ENCODE results near the gene SLC35F3.

GRCh38 chr1:233998456-233998855, 94.0 kb downstream of the SLC35F3 start:
- no peak for TF ChIP-seq REST (IDR thresholded peaks at IDR 0.05; ENCODE audit: insufficient read depth in 1 of 2, low read depth in 2 of 2, low read length in 2 of 2)
- no peak for TF ChIP-seq SIN3A (IDR thresholded peaks at IDR 0.05; ENCODE audit: borderline replicate concordance, insufficient read depth, low read length)
- no peak for TF ChIP-seq TAF1 (IDR thresholded peaks at IDR 0.05; ENCODE audit: borderline replicate concordance, insufficient read depth, low read length)
- no peak for TF ChIP-seq POLR2AphosphoS5 (IDR thresholded peaks at IDR 0.05; ENCODE audit: low read depth, low read length)

All from PFSK-1 (cell line).